ENCODE data around the gene OR56B1.

OR56B1 gene

DNA sequence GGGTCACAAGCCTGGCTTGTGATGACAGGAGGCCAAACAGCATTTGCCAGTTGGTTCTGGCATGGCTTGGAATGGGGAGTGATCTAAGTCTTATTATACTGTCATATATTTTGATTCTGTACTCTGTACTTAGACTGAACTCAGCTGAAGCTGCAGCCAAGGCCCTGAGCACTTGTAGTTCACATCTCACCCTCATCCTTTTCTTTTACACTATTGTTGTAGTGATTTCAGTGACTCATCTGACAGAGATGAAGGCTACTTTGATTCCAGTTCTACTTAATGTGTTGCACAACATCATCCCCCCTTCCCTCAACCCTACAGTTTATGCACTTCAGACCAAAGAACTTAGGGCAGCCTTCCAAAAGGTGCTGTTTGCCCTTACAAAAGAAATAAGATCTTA is 843 bp downstream of the OR56B1 start:
- no peak for DNase-seq (ENCODE audit: low read depth)

- DNase-seq (ENCODE audit: low read depth): no peak
These were observed 1.6 kb downstream of the OR56B1 start for GRCh38 chr11:5737670-5738392.

DNA sequence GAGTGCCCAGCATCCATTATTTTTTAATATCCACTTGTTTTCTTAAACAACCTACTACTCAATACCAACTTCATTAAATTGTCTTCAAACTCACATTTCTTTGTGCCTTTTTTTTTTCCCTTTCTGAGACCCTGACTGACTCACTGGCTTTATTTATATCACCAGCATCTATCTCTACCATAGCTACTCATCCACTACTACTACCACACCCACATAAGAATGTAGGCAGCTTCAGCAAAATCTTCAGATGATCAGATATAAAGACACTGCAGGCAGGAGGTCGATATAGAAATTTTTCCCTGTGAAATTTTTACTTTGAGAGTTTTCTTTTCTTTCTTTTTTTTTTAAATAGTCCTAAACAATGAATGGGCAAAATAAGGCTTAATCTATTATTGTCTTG is 2.2 kb downstream of the OR56B1 start:
- DNase-seq (ENCODE audit: low read depth): no peak

- no peak for DNase-seq (ENCODE audit: low read depth)
These were observed 10.4 kb downstream of the OR56B1 start for GRCh38 chr11:5746614-5747013.

GRCh38 chr11:5749836-5750235 is 13.6 kb downstream of the OR56B1 start:
- DNase-seq (ENCODE audit: low read depth): no peak

DNA sequence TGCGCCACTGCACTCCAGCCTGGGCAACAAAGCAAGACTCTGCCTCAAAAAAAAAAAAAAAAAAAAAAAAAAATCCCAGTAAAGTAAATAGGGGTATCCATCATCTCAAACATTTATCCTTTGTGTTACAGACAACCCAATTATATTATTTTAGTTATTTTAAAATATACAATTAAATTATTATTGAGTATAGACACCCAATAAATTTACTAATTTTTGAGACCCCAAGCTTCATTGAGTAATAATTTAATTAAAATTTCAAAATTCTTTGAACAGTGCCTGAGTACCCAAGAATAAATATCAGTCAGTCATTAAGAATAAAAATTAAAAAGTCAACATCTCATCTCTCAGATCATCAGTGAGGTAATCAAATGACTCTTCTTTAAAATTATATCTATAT is 17.7 kb downstream of the OR56B1 start, which contains the start of gene OR52N4:
Gene OR52N4 (plus strand): TSS at position 301 of the 400 bp plus-strand sequence. CDS start 498 bp downstream, outside the sequence.
- DNase-seq (ENCODE audit: low read depth): no peak

DNA sequence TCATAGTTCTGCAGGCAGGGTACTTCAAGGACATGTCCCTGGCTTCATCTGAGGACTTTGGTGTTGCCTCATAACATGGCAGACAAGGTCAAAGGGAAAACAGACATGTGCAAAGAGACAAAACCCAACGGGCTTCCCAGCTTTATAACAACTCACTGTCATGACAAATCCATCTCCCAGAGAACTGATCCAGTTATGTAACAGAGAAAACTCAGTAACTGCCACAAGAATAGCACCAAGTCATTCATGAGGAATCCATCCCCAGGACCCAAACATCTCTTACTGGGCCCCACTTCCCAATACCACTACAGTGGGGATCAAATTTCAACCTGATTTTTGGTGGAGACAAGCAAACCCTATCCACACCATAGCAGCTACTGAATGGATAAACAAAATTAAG is 30.8 kb downstream of the OR56B1 start:
- no peak for DNase-seq (ENCODE audit: low read depth)

DNA sequence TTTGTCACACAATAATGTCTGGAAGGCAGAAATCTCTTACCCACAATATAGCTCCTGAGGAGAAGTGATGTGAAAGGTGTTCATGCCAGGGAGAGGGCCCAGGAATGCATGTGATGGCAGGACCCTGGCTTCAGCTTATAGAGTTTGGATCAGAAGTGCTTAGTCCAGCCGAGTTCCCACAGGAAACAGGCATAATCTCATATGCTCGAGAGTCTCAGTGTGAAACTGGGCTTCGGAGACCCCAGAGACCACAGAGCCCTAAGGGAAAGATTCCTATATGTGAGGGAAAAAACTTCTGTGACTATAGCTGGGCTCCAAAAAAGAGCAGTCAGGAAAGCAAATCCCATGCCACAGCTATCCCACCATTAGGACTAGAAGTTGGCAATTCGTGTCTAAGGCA is 47.0 kb downstream of the OR56B1 start, which contains the start of gene OR52N5:
Gene OR52N5 (minus strand): TSS at position 101 of the 400 bp plus-strand sequence. CDS start 4,721 bp downstream, outside the sequence.
- DNase-seq (ENCODE audit: low read depth): no peak
